ENCODE measurements around the gene CGREF1.

GRCh38 chr2:27083410-27084296 lies 35.3 kb downstream of the CGREF1 start:
- TF ChIP-seq GABPA (IDR thresholded peaks at IDR 0.05 in 1 of 2, conservative IDR thresholded peaks at IDR 0.05 in 1 of 2), result no peak
- no peak for TF ChIP-seq CTCF (IDR thresholded peaks at IDR 0.05; ENCODE audit: low read depth, low read length, missing input control)
- TF ChIP-seq YY1 (IDR thresholded peaks at IDR 0.05), result no peak
- no peak for TF ChIP-seq RAD21 (IDR thresholded peaks at IDR 0.05)
- no peak for TF ChIP-seq ATF3 (IDR thresholded peaks at IDR 0.05)
- no peak for TF ChIP-seq JUND (IDR thresholded peaks at IDR 0.05)
- no peak for TF ChIP-seq SP1 (IDR thresholded peaks at IDR 0.05)
- no peak for TF ChIP-seq EGR1 (IDR thresholded peaks at IDR 0.05; ENCODE audit: low read depth in 2 of 2)
